HG02870 (cell line): ENCODE data around the gene TNIK.
A peak's percentile ranks its signal among the peaks of the same experiment; 100 is the strongest.
"Not testable (repeated sequence)": the region's sequence is repeated elsewhere in the genome, so short reads cannot be mapped to it uniquely, and the experiment has no call there.

Source experiments
- ATAC-seq: cut with Tn5 transposase; IDR thresholded peaks from one replicate; pipeline ENCODE4 v1.9.1; 2021; ENCODE audit warnings: mild to moderate bottlenecking, moderate library complexity; ENCODE audit not compliant: unreplicated experiment

The TNIK gene

GRCh38 chr3:171366738-171367137, 93.5 kb downstream of the TNIK start:
- not testable (repeated sequence) for ATAC-seq

- ATAC-seq: no peak
Measured at GRCh38 chr3:171366043-171366442, 94.2 kb downstream of the TNIK start.

GRCh38 chr3:171365489-171365888, 94.7 kb downstream of the TNIK start:
- ATAC-seq: no peak

- no peak for ATAC-seq
Measured at GRCh38 chr3:171364500-171364899, 95.7 kb downstream of the TNIK start.

GRCh38 chr3:171363202-171363601, 97.0 kb downstream of the TNIK start:
- ATAC-seq: no peak

- ATAC-seq: no peak
Measured at GRCh38 chr3:171362575-171362974, 97.6 kb downstream of the TNIK start.

GRCh38 chr3:171358881-171359198, 101.4 kb downstream of the TNIK start:
- no peak for ATAC-seq

GRCh38 chr3:171358181-171358880, 101.9 kb downstream of the TNIK start:
- no peak for ATAC-seq

GRCh38 chr3:171357721-171358120, 102.5 kb downstream of the TNIK start:
- no peak for ATAC-seq

- ATAC-seq: no peak
Measured at GRCh38 chr3:171356251-171356650, 104.0 kb downstream of the TNIK start.

GRCh38 chr3:171354706-171355582, 105.3 kb downstream of the TNIK start:
- no peak for ATAC-seq

GRCh38 chr3:171354049-171354705, 106.0 kb downstream of the TNIK start:
- no peak for ATAC-seq

GRCh38 chr3:171353423-171353822, 106.8 kb downstream of the TNIK start:
- ATAC-seq: no peak

GRCh38 chr3:171352387-171352935, 107.7 kb downstream of the TNIK start:
- ATAC-seq: no peak

GRCh38 chr3:171351676-171352075, 108.5 kb downstream of the TNIK start:
- ATAC-seq: no peak

- no peak for ATAC-seq
Measured at GRCh38 chr3:171350364-171350763, 109.8 kb downstream of the TNIK start.

- no peak for ATAC-seq
Measured at GRCh38 chr3:171349392-171349791, 110.8 kb downstream of the TNIK start.

GRCh38 chr3:171348121-171348520, 112.1 kb downstream of the TNIK start:
- no peak for ATAC-seq

GRCh38 chr3:171347301-171348039, 112.7 kb downstream of the TNIK start:
- peak; percentile 77 for ATAC-seq

- no peak for ATAC-seq
Measured at GRCh38 chr3:171346582-171347300, 113.5 kb downstream of the TNIK start.
